Dendritic cell treated with granulocyte-macrophage colony-stimulating factor and Interleukin-4, amounts not matched to agents 40 ng/mL and 50 ng/mL, for 4 days (primary cell): ENCODE results near the gene EPB41L2.
"Not testable (repeated sequence)": the region's sequence is repeated elsewhere in the genome, so short reads cannot be mapped to it uniquely, and the experiment has no call there.

Source experiments
- H3K27ac Mint-ChIP-seq: one replicate; pipeline ENCODE4 v1.8.0; 2022; ENCODE audit warnings: mild to moderate bottlenecking, mixed read lengths
- H3K27me3 Mint-ChIP-seq: one replicate; pipeline ENCODE4 v1.8.0; 2022; ENCODE audit warnings: mild to moderate bottlenecking, mixed read lengths
- H3K36me3 Mint-ChIP-seq: one replicate; pipeline ENCODE4 v1.8.0; 2022; ENCODE audit warnings: low read depth, mixed read lengths
- H3K4me1 Mint-ChIP-seq: one replicate; pipeline ENCODE4 v1.8.0; 2022; ENCODE audit warnings: low read depth, mixed read lengths
- H3K4me3 Mint-ChIP-seq: one replicate; pipeline ENCODE4 v1.8.0; 2022; ENCODE audit warnings: mild to moderate bottlenecking, moderate library complexity, mixed read lengths
- H3K9me3 Mint-ChIP-seq: one replicate; pipeline ENCODE4 v1.8.0; 2022; ENCODE audit warnings: mixed read lengths
- intact Hi-C: fragments of 100-400 bp; cut with micrococcal nuclease; formaldehyde crosslinking; loops from one replicate; pipeline ENCODE4 v1.15.0; 2022

Gene EPB41L2

DNA sequence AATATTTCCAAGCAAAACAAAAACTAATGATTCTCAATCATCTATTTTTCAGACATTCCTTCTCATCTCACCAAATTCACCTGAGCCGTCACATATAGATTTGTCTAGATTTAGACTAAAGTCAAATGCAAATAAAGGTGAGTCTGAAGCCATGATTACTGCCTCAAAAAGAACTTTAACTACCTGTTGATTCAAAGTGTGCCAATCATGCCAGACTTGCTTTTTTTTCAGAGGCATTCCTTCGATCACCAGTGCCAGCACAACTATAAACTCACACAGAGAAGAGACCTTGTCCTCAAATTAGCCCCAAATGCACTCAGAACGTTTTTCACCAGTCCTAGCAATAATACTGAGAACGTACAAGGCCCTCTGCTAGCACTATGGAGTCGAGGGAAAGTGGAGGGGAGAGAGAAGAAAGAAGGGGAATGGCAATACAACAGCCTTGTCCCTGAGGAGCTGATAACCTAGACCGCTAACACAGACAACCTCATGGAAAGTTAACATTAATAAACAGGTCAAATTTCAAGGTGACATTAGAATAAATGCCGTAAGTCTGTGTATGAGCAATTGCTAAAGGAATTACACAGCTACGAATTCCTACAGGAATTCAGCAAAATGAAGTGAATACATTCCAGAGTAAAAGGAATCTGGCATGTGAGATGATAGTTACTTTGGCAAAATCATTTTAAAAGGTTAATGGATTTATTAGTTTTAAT is 60.9 kb downstream of the EPB41L2 start:
- peaks cover 10% of the 10 kb centered on the region for H3K4me1 Mint-ChIP-seq
- no peak overlapping the region for H3K27ac Mint-ChIP-seq
- H3K4me3 Mint-ChIP-seq, result no peak overlapping the region
- peaks cover 5% of the 10 kb centered on the region for H3K36me3 Mint-ChIP-seq
- no peaks in the 10 kb centered on the region for H3K27me3 Mint-ChIP-seq
- peaks cover 8% of the 10 kb centered on the region for H3K9me3 Mint-ChIP-seq
- intact Hi-C loops, result no loop called here

DNA sequence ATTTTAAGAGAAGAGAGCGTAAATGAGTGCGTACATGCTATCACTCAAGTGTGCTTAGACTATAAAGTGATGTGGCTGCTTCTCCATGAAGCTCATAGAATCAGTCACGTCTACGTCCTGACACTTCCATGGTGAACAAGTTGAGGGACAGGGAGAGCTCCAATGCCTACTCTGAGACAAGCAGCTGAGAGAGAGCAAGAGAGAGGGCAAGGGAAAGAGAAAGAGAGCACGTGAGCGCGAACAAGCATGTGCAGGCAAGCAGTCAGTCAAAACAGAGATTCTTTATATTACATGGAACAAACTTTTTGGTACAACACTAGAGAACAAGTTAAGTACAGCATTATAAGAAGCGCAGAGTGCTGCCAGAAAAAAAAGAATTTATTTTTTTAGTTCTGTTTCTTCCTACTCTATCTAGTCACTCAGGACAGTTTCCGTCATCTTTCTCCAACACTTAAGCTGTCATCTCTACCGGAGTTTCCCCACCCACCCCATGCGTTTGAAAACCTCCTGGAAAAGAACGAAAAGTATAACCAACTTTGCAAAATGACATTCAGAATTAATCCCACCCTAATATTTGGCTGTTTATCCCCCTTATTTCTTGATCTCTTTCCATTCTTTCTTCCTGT is 61.8 kb downstream of the EPB41L2 start:
- Mint-ChIP-seq H3K27ac (no peak overlapping the region), H3K4me3 (no peak overlapping the region)

DNA sequence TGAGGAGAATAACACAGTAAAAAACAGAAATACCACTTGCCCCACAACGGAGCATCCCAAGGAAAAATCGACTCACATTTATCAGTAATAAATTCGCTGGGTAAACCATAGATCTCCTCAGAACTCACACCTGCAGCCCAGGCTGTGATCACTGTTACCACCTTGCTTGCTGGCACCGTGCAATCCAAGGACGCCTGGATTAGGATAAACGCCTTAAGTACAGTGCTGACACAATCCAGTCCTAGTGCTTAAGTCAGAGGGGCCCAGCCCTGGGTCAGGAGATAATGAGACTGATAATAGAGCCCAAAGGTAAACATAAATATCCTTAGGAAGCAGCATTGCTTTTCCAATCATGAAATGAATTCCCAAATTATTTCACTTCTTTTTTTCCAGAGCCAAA is 62.5 kb downstream of the EPB41L2 start:
- no peak overlapping the region for H3K27ac Mint-ChIP-seq
- intact Hi-C loops, result no loop called here
- H3K9me3 Mint-ChIP-seq, result no peaks in the 10 kb centered on the region
- no peaks in the 10 kb centered on the region for H3K36me3 Mint-ChIP-seq
- no peak overlapping the region for H3K4me3 Mint-ChIP-seq
- H3K27me3 Mint-ChIP-seq, result no peaks in the 10 kb centered on the region
- peaks cover 10% of the 10 kb centered on the region for H3K4me1 Mint-ChIP-seq

More for the DNA sequence above, 61.8 kb downstream of the EPB41L2 start:
- no peaks in the 10 kb centered on the region for H3K27me3 Mint-ChIP-seq
- intact Hi-C loops, result no loop called here
- no peaks in the 10 kb centered on the region for H3K36me3 Mint-ChIP-seq
- no peaks in the 10 kb centered on the region for H3K9me3 Mint-ChIP-seq
- peaks cover 10% of the 10 kb centered on the region for H3K4me1 Mint-ChIP-seq

DNA sequence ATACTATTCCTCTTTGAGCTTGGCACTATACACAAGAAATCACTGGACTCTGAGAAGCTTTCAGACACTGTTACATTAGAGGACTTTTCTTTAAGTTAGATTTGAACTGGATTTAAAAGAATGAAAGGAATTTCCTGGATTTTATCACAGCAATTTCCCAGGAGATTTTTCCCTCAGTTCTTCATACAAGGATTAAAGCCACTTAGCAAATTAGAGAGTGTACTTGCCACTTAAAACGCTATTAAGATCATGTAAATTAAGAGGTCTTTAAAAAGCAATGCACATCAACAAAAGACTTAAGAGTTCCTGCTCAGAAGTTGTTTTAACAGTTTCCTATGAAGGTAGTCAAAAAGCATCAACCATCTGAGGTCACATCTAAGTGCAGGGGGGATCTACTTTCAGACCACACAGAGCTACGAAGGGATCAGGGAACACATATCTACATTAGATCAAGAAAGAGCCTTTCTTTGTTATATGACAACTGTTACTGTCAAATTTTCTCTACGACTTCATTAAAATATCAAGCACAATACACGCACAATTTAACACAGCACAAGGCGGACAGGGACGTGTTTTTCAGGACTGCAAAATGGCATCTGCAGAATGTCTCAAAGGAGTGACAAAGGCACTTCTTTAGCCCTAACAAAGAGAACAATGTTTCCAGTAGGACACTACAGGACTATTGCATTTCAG is 65.8 kb downstream of the EPB41L2 start:
- Mint-ChIP-seq H3K27ac (no peak overlapping the region), H3K4me3 (no peak overlapping the region), H3K9me3 (no peaks in the 10 kb centered on the region), H3K27me3 (no peaks in the 10 kb centered on the region), H3K4me1 (peaks cover 5% of the 10 kb centered on the region), H3K36me3 (no peaks in the 10 kb centered on the region)
- intact Hi-C loops, result no loop called here

DNA sequence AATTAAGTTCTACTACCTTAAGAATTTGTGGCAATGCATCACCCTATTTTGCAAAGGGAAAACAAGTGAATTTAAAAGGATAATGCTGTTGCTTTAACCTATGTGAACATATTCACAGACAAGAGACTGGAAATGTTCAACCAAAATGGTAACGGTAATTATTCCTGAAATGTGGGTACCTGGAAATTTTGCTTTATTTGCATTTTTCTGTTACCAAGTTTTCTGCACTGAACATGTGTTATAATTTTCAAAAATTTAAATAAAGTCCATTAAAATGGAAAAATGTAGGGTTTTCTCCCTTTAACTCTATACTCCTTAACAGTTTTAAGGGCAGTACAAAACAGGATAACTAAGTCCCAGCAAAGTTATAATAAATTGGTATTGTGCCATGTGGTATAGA is 66.4 kb downstream of the EPB41L2 start:
- no peaks in the 10 kb centered on the region for H3K36me3 Mint-ChIP-seq
- no peak overlapping the region for H3K4me3 Mint-ChIP-seq
- no peaks in the 10 kb centered on the region for H3K27me3 Mint-ChIP-seq
- peaks cover 3% of the 10 kb centered on the region for H3K4me1 Mint-ChIP-seq
- H3K27ac Mint-ChIP-seq, result no peak overlapping the region
- intact Hi-C loops, result no loop called here
- H3K9me3 Mint-ChIP-seq, result no peaks in the 10 kb centered on the region

DNA sequence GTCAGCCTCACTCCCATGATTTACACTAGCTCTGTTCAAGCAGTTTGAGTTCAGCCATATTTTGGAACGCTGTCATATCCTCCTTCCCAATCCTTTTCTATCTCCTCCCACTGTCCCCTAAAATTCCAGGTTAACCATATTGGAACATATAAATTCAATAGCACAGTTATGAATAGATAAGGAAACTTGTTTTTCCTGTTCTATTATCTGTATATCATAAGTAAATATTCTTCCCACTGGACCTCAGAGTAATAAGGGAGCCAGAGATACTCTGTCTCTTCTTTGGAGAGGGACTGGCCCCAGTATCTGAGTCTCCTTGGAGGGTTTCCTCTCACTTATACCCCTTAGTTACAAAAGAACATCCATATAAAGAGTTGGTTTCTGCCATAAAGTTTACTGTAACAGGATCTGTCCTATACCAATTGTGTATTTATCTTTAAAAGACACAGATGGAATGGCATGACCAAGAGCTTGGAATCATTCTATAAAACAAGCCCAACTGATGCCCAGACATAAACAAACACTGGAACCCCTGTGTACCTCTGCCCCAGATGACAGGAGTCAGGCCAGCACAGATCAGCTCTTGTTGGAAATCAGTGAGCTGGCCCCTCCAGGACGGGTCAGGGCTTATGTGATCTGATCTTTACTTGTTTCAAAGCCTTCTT is 67.1 kb downstream of the EPB41L2 start:
- H3K9me3 Mint-ChIP-seq, result no peaks in the 10 kb centered on the region
- intact Hi-C loops, result no loop called here
- no peak overlapping the region for H3K4me3 Mint-ChIP-seq
- H3K4me1 Mint-ChIP-seq, result no peaks in the 10 kb centered on the region
- H3K36me3 Mint-ChIP-seq, result no peaks in the 10 kb centered on the region
- no peak overlapping the region for H3K27ac Mint-ChIP-seq
- H3K27me3 Mint-ChIP-seq, result no peaks in the 10 kb centered on the region

DNA sequence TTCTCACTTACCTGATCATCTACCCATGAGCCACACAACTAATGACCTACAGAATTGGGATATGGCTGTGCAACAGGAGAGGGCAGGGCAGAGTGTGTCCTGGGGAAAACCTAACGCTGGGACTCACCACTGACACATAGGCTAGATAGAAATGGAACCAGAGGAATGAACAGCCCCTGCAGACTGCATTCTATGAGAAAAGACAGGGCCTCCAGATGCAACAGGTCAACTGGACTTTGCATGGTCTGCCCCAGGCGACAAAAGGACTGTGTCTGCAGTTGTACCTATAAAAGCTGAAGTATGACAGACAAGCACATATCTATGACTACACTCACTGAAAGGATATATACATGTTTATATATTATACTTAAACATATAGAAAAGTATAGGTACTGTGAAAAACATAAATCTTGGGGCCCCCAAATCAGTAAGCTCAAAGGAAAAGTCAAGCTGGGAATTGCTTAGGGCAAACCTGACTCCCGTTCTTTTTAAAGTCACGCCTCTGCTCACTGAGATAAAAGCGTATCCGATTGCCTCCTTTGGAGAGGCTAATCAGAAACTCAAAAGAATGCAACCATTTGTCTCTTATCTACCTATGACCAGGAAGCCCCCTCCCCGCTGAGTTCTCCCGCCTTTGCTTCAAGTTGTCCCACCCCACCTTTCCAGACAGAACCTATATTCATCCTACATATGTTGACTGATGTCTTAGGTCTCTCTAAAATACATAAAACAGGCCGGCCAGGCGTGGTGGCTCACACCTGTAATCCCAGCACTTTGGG is 68.5 kb downstream of the EPB41L2 start:
- Mint-ChIP-seq H3K27me3 (no peaks in the 10 kb centered on the region), H3K4me1 (no peaks in the 10 kb centered on the region), H3K4me3 (no peak overlapping the region), H3K27ac (no peak overlapping the region), H3K36me3 (no peaks in the 10 kb centered on the region), H3K9me3 (no peaks in the 10 kb centered on the region)
- intact Hi-C loops, result no loop called here

DNA sequence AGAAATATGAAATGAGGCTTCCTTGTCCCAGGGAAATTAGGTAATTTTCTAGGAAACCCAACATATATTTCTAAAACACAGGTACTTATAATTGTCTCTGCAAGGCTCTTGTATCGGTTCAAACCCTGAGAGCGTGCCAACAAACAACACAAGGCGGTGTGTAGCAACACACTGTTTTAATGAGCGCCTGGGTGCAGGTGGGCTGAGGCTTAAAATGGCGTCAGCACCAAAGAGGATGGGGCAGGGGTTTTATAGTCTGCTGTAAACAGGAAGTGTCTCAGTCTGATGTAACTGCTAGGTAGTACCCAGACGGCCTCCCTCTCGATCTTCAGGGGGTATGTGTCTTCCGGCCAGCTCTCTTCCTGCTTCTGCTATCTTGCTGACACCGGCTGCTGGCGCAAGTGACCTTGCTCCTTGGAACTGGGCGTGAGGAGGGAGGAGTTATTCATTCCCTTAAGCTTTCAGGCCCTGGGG is 69.7 kb downstream of the EPB41L2 start:
- no peaks in the 10 kb centered on the region for H3K36me3 Mint-ChIP-seq
- intact Hi-C loops, result no loop called here
- no peaks in the 10 kb centered on the region for H3K27me3 Mint-ChIP-seq
- no peaks in the 10 kb centered on the region for H3K4me1 Mint-ChIP-seq
- no peak overlapping the region for H3K4me3 Mint-ChIP-seq
- H3K27ac Mint-ChIP-seq, result no peak overlapping the region
- H3K9me3 Mint-ChIP-seq, result no peaks in the 10 kb centered on the region

DNA sequence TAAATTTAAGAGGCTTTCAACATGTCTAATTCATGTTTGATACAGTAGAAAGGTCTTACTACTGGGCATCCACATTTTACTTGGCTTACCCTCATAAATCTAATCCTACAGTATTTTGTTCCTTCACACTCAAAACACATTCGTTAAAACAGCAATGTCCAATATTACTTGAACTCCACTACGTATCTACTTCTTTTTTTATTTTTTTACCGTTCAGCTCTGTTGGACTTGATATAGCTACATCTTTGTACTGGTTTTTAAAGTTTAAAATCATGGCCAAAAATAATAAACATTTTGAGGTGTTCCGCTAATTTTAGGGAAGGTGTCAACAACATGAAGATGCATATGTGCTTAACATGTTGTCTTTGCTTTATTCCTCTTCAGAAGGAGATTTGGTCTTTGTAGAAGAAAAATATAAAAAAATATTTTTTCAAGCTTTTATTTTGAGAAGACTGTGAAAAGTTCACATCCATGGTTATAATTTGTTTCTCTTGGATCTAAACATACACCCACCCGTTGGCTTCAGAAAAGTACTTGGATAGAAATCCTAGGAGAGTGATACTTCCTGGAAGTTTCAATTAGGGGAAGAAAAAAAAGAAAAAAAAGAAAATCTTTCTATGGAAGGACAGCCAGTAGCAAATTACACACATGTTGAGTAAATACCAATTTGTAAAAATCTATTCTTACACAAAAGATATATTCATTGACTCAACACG is 71.5 kb downstream of the EPB41L2 start:
- Mint-ChIP-seq H3K27me3 (no peaks in the 10 kb centered on the region), H3K4me3 (no peak overlapping the region), H3K27ac (no peak overlapping the region), H3K9me3 (no peaks in the 10 kb centered on the region), H3K36me3 (no peaks in the 10 kb centered on the region), H3K4me1 (no peaks in the 10 kb centered on the region)
- intact Hi-C loops, result no loop called here

DNA sequence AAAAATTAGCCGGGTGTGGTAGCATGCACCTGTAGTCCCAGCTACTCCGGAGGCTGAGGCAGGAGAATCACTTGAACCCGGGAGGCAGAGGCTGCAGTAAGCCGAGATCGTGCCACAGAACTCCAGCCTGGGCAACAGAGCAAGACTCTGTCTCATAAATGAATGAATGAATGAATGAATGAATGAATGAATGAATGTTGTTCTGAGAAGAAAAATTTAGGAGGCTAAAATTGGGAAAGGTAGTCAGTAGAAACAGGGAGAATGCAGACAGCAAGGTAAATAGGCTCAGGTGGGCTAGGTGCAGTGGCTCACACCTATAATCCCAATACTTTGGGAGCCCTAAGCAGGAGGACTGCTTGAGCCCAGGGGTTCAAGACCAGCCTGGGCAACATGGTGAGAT is 75.5 kb downstream of the EPB41L2 start:
- H3K4me1 Mint-ChIP-seq, result not testable (repeated sequence)
- peaks cover 19% of the 10 kb centered on the region for H3K9me3 Mint-ChIP-seq

DNA sequence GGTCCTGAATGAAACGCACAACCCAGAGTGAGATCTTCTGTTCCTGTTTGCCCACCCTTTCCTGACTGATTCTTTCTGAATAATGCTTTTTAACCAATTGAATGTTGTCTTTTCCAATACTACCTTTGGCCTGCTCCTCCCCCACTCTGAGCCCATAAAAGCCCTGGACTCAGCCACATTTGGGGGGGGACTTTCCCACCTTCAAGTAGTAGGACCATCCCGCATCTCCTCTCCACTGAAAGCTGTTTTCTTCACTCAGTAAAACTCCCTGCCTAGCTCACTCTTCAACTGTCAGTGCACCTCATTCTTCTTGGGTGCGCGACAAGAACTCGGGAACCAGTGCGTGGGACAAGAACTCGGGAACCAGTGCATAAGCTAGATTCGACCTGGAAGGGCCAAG is 77.9 kb downstream of the EPB41L2 start:
- Mint-ChIP-seq H3K27me3 (no peaks in the 10 kb centered on the region), H3K27ac (no peak overlapping the region), H3K36me3 (no peaks in the 10 kb centered on the region), H3K9me3 (peaks cover 23% of the 10 kb centered on the region), H3K4me1 (peaks cover 11% of the 10 kb centered on the region), H3K4me3 (no peak overlapping the region)
- intact Hi-C loops, result no loop called here

More for the DNA sequence above, 75.5 kb downstream of the EPB41L2 start:
- intact Hi-C loops, H3K36me3 Mint-ChIP-seq, H3K4me3 Mint-ChIP-seq, H3K27ac Mint-ChIP-seq, H3K27me3 Mint-ChIP-seq: not testable (repeated sequence)

DNA sequence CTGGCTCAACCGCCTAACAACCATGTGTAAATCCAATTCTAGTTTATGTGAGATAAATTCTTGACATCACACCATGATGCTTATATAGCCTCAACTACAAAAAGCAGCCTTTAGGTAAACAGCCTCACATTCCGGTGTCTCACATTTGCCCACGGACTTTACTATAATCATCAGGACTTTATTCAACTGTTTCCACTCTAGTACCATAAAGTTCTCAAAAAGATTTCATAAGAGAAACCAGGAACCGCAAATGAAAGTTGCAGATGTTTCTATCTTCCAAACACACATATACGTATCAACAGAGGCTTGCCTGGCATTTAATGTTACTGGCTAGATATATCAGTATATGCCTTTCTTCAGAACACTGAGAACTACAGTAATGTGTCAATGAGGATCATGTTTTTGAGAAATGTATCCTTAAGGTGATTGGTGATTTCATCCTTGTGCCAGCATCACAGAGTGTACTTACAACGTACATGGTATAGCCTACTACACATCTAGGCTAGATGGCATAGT is 80.0 kb downstream of the EPB41L2 start:
- Mint-ChIP-seq H3K27me3 (no peaks in the 10 kb centered on the region), H3K36me3 (no peaks in the 10 kb centered on the region), H3K4me3 (no peak overlapping the region), H3K9me3 (peaks cover 30% of the 10 kb centered on the region), H3K4me1 (peaks cover 18% of the 10 kb centered on the region), H3K27ac (no peak overlapping the region)
- intact Hi-C loops, result no loop called here

DNA sequence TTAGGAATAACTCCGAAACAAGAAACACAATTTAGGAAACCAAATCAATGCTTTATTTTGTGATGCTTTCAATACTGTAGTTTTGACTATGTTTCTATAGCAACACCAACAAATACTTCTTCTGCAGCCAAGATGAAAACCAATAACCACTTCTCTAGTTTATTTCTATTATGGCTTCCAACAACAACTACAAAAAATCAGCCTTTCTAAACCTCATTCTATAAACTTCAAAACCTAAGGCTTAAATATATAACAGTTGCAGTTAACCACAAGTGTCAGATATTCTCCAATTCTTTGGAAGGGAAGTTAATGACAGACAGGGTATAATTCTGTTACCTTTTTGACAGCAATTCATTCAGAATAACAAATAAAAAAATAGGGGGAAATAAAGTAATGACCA is 80.9 kb downstream of the EPB41L2 start:
- Mint-ChIP-seq H3K9me3 (peaks cover 30% of the 10 kb centered on the region), H3K4me1 (peaks cover 18% of the 10 kb centered on the region), H3K4me3 (no peak overlapping the region), H3K27me3 (no peaks in the 10 kb centered on the region), H3K36me3 (no peaks in the 10 kb centered on the region), H3K27ac (no peak overlapping the region)
- intact Hi-C loops, result no loop called here
